Activated CD4-positive, alpha-beta T cell treated with anti-CD3 and anti-CD28 coated beads, Interleukin-2, Interleukin-6, amounts not matched to agents 100 ng/mL and 50 ng/mL, durations not matched to agents 16 hours and 8 hours (primary cell): ENCODE measurements around the gene ABAT.
"Not testable (repeated sequence)": the region's sequence is repeated elsewhere in the genome, so short reads cannot be mapped to it uniquely, and the experiment has no call there.

Source experiments
- DNase-seq: peaks from one replicate; pipeline ENCODE4 v3.0.0-alpha.2; 2020

The ABAT gene

GRCh38 chr16:8649829-8650554, 24.4 kb upstream of the ABAT start:
- no peak for DNase-seq

- not testable (repeated sequence) for DNase-seq
Observed at GRCh38 chr16:8651958-8652357, 22.5 kb upstream of the ABAT start.

- peak; percentile 56 for DNase-seq
Observed at GRCh38 chr16:8655184-8655717, 19.2 kb upstream of the ABAT start.

- DNase-seq: no peak
Observed at GRCh38 chr16:8656376-8656775, 18.0 kb upstream of the ABAT start.

- peak; percentile 63 for DNase-seq
Observed at GRCh38 chr16:8660841-8661301, 13.5 kb upstream of the ABAT start.

- no peak for DNase-seq
Observed at GRCh38 chr16:8661703-8662102, 12.7 kb upstream of the ABAT start.

- DNase-seq: no peak
Observed at GRCh38 chr16:8663192-8664089, 11.0 kb upstream of the ABAT start.

GRCh38 chr16:8665529-8665928, 8.9 kb upstream of the ABAT start:
- DNase-seq: no peak

- no peak for DNase-seq
Observed at GRCh38 chr16:8667492-8667891, 6.9 kb upstream of the ABAT start.

- no peak for DNase-seq
Observed at GRCh38 chr16:8668113-8668512, 6.3 kb upstream of the ABAT start.

GRCh38 chr16:8669481-8669880, 4.9 kb upstream of the ABAT start:
- no peak for DNase-seq

GRCh38 chr16:8670014-8670560, 4.3 kb upstream of the ABAT start:
- DNase-seq: no peak

GRCh38 chr16:8673611-8674412, 605 bp upstream of the ABAT start:
- no peak for DNase-seq

- DNase-seq: peak; percentile 41
Observed at GRCh38 chr16:8675183-8676159, 1.1 kb downstream of the ABAT start.

GRCh38 chr16:8676160-8676547, 1.7 kb downstream of the ABAT start:
- DNase-seq: no peak

- DNase-seq: no peak
Observed at GRCh38 chr16:8676737-8677375, 2.4 kb downstream of the ABAT start.

- no peak for DNase-seq
Observed at GRCh38 chr16:8677481-8677880, 3.1 kb downstream of the ABAT start.

- DNase-seq: no peak
Observed at GRCh38 chr16:8678068-8678927, 3.9 kb downstream of the ABAT start.

- no peak for DNase-seq
Observed at GRCh38 chr16:8679151-8679550, 4.7 kb downstream of the ABAT start.
